Body of pancreas (tissue), 4 donors: ENCODE results near the gene TMEM127.

Source experiments
- CTCF ChIP-seq, 7 experiments: fragments of 450-650 bp in 4 of 7; fragments of 200-600 bp in 3 of 7; sonication (generic) in 3 of 7; IDR thresholded peaks; one replicate each; pipeline ENCODE4 v1.5.1; 2016 to 2019; ENCODE audit warnings: antibody characterized with exemption in 7 of 7
- POLR2A ChIP-seq, 3 donors: fragments of 450-650 bp; IDR thresholded peaks; one replicate each; pipeline ENCODE4 v1.6.1; 2016; ENCODE audit warnings: antibody characterized with exemption in 3 of 3, mild to moderate bottlenecking in 2 of 3

GRCh38 chr2:96254571-96254970, 11.2 kb downstream of the TMEM127 start:
- TF ChIP-seq CTCF (IDR thresholded peaks at IDR 0.05): no peak
- TF ChIP-seq POLR2A (IDR thresholded peaks at IDR 0.05): no peak
